ENCODE measurements around the gene CASP8.
"Not testable (repeated sequence)": the region's sequence is repeated elsewhere in the genome, so short reads cannot be mapped to it uniquely, and the experiment has no call there.

CASP8 gene

GRCh38 chr2:201273330-201273983, 13.1 kb downstream of the CASP8 start:
- DNase-seq, result no peak

DNA sequence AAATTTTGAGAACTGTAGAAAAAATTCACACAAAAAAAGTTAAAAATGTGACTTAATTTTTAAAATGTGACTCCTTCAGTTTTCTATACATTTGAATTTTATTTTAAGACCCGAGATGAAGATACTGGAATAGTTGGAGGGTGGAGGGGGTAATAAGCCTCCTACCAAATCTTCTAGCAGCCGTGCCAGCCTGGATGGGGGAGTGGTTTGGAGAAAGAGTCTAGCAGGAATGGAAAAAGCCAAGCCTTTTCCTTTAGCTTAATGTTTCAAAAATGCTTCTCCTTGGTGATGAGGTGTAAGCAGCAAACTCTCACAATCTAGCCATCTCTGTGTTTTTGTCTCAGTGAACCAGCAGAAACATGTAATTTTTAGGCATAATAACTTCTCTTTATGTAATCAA, 14.7 kb downstream of the CASP8 start:
- no peak for DNase-seq

DNA sequence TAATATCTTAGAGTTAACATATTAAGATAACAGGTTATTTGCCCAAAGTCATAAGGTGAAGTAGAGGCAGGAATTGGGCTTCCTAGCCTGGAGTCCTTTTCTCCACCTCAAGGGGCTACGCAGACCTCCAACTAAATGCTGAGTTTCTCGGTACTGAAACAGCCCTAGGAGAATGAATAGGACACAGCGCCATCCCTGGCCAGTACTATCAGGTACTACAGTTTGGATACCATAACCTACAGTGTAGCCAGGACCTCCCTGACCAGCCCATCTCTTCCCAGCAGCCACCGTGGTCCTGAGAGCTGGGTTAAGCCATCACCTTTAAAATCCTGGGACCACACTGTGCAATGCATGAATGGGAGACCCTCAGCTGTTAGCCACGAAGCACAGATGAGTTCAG, 15.7 kb downstream of the CASP8 start:
- DNase-seq, result no peak

DNA sequence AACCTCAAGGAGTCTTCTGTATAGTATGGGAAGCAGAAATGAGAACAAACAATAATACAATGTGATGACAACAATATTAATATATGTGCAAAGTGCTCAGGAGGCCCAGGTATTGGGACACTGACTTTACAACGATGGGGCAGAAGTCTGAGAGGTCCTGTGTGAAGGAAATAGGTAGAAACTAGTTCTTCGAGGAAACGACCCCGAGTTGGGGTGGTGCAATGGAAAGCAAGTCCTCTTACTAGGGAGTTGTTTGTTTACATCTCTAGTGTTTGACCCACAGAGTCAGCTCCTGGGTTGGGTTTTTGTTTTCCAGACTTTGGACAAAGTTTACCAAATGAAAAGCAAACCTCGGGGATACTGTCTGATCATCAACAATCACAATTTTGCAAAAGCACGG, 16.2 kb downstream of the CASP8 start:
- no peak for DNase-seq

- DNase-seq, result no peak
These were observed 18.7 kb downstream of the CASP8 start for GRCh38 chr2:201279079-201279478.

DNA sequence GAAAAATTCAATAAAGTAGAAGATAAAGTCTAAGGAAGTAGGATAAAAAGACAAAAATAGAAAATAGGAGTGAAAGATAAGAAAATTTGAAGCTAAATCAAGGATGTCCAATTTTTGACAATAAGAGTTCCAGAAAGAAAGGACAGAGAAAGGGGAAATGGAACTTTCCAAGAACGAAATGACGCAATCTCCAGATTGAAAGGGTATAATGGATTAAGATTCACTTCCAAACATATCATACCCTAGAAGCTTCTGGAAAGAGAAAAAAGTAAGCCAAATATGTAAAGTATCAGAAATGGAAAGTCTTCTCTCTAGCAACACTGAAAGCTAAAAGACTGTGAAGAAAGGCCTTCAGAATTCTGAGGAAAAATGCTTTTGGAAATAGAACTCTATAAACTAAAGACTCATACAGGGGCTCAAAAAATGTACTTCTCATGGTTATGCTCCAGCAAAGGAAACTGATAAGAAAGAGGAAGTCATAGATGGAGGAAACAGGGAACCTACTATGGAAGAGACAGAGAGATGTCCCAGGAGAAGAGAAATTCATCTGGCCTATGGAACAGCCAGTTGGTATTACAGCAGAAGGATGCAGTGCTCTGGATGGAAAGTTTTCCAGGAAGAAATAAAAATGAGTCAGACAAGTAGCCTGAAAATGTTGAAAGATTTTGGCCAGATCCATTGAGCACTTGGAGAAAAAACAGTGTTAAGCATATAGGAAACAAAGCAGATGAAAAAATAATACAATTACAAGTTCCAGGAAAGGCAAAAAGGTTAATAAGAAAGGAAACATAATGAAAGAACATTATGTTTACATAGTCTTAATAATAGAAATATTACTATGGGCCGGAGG, 20.1 kb downstream of the CASP8 start:
- no peak for DNase-seq

DNA sequence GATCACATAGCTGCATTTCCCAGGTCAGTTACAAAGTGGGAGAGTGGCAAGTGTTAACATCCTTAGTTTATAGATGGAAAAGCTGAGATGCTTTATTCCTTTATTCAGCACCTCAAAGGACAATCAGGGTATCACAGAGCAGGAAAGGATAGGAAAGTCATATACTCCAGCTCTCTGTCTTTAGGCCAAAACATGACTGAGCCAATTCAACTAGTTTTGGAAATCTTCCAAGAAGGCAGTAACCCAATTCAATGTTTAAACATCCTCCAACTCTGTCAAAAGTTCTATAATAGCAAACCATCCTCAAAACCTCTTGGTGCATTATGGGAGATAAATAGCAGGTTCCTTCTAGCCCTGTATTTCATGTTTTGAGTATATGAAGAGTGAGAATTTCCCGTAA, 25.2 kb downstream of the CASP8 start:
- no peak for DNase-seq

- DNase-seq, result not testable (repeated sequence)
These were observed 30.3 kb downstream of the CASP8 start for GRCh38 chr2:201290457-201291148.

DNA sequence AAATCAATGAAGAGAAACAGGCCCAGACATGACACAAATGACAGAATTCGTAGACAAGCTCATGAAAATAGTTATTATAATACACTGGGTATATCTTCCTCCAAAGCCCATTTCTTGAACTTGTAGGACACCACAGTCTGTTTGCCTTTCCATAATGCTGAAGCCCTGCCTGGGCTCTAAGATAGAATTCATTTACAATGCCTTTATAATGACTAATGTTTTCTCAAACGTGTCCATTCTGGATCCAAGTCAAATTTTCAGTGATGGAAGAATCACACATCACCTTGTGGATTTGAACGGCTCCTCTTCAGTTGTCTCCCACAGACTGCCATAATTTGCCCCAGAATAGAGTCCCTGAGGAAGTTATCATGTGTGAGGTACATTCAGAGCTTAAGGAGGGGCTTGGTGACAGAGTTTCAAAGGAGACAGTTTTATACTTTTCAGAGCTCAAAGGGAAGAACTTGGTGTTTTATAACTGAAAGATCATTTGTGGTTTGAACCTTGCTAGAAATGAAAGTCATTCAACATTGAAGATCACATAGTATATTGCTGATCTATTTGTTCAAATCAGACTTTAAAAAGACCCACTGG, 38.2 kb downstream of the CASP8 start:
- no peak for DNase-seq

- DNase-seq, result not testable (repeated sequence)
These were observed 39.6 kb downstream of the CASP8 start for GRCh38 chr2:201299929-201300328.

DNA sequence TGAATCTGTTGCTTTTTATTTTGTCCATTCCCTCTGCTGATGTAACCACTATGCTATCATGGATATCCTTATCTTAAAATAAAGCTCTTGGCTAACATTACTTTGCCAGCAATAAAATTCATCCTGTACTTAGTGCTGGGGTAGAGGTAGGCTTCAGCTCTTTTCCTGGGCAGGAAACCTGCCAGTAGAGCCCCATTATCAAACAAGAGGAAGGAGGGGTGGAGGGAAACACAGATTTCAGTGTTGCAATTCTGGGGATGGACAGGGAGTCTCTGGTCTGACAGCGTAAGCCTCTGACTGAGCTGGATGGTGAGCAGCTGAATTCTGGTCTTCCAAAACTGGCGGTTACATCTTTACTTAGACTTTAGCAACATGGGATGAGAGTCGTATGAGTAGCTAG, 47.5 kb downstream of the CASP8 start:
- no peak for DNase-seq

DNA sequence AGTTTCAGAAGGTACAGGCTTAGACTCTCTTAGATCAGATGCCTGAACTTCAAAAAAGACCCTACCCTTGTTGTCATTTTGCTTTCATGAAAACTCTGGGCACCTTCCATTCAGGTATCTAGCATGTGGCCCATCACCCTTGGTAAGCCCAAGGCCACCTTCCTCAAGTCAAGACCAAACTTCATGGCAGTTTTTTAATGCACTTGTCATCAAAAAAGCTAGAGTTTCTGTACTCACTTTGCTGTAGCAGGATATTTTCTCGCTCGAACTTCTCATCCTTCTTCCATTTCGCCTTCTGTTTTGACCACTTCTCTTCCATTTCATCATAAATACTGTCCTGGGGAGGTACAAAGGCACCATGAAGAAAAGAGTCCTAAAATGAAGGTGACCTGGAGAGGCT, 48.6 kb downstream of the CASP8 start:
- no peak for DNase-seq

GRCh38 chr2:201313362-201313761, 53.0 kb downstream of the CASP8 start:
- no peak for DNase-seq

DNA sequence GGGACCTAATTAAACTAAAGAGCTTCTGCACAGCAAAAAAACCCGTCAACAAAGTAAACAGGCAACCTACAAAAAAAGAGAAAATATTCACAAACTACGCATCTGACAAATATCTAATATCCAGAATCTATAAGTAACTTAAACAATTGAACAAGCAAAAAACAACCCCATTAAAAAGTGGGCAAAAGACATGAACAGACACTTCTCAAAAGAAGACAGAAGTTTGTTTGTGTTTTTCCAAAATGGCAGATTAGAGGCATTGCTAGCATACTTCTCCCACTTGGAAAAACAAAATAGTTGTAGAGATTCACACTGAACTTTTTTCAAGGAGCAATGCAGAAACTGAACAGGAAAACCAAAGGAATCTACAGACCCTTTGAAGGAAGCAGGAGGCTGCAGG, 59.2 kb downstream of the CASP8 start:
- DNase-seq, result no peak

DNA sequence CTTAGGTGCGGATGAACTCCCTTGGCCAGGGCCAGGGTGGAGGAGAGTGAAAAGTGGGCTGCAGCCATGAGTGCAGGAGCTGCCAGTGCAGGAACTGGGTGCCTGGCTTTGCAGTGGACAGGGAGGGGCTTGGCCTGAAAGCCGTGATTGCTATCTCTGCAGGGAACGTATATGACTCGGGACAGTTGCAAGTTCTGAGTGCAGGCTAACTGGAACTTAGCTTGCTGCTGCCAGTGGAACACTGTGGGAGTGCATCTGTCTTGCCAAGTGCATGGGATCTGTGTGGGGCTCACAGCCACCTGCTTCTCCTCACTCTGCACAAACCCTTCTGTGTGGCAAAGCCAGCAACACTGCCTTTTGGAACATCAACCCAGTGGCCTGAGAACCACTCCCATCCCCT, 59.9 kb downstream of the CASP8 start:
- DNase-seq, result no peak

- DNase-seq, result no peak
These were observed 60.4 kb downstream of the CASP8 start for GRCh38 chr2:201320701-201321100.

DNA sequence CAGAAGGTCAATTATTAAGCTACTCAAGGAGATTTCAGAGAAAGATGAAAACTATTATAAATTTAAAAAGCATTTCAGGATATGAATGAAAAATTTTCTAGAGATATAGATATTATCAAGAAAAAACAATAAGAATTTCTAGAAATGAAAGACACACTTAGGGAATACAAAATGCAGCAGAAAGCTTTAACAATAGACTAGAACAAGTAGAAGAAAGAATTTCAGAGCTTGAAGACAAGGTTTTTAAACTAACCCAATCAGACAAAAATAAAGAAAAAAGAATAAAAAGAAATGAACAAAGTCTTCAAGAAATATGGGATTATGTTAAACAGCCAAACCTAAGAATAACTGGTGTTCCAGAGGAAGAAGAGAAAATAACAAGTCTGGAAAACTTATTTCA, 62.4 kb downstream of the CASP8 start:
- no peak for DNase-seq

DNA sequence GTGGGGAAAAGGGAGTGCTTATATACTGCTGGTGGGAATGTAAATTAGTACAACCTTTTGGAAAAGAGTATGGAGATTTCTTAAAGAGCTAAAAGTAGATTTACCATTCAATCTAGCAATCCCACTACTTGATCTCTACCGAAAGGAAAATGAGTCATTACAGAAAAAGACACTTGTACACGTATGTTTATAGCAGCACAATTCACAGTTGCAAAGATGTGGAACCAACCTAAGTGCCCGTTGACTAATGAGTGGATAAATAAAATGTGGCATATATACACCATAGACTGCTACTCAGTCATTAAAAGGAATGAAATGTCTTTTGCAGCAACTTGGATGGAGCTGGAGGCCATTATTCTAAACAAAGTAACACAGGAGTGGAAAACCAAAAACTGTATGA, 67.3 kb downstream of the CASP8 start:
- DNase-seq, result no peak

DNA sequence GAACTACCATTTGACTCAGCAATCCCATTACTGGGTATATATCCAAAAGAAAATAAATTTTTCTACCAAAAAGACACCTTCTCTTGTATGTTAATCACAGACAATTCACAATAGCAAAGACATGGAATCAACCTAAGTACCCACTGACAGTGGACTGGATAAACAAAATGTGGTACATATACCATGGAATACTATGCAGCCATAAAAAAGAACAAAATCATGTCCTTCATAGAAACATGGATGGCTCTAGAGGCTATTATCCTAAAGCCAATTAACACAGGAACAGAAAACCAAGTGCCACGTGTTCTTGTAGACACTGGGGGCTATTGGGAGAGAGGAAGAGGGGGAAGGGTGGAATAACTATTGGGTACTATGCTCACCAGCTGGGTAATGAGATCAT, 69.1 kb downstream of the CASP8 start:
- DNase-seq, result no peak
